Common myeloid progenitor, CD34-positive (primary cell): ENCODE measurements around the gene PIP5K1B.
A peak's percentile ranks its signal among the peaks of the same experiment; 100 is the strongest.

Source experiments
- CTCF ChIA-PET: fragments of 350-600 bp; sonication (Branson Sonifier 250); formaldehyde crosslinking; loops from one replicate; lab custom pipeline; 2021; ENCODE audit warnings: antibody characterized with exemption; lab: Charles Lee
- POLR2A ChIA-PET: fragments of 350-600 bp; sonication (Branson Sonifier 250); formaldehyde crosslinking; loops from one replicate; lab custom pipeline; 2021; ENCODE audit warnings: antibody characterized with exemption; lab: Charles Lee
- DNase-seq, 3 donors: peaks; one replicate each; pipeline versions ENCODE4 v3.0.0 to v3.0.0-alpha.2; 2013
- H3K27ac ChIP-seq, 2 experiments: 1 replicate in 1 of 2; 2 replicates in 1 of 2; pipeline ENCODE4 v1.7.0; 2013; ENCODE audit warnings: inconsistent platforms in 2 of 2, low read length in 2 of 2, mild to moderate bottlenecking in 2 of 2, low read depth in 1 of 2, moderate library complexity in 1 of 2; ENCODE audit not compliant: severe bottlenecking in 2 of 2, insufficient read depth in 1 of 2, poor library complexity in 1 of 2
- H3K27me3 ChIP-seq, 5 experiments: replicated peaks in 2 of 5; 1 replicate in 3 of 5; 2 replicates in 2 of 5; pipeline versions ENCODE4 v1.6.1 to v1.7.0; 2013; ENCODE audit warnings: low read length in 4 of 5, mild to moderate bottlenecking in 2 of 5, moderate library complexity in 2 of 5, inconsistent platforms in 1 of 5; ENCODE audit not compliant: insufficient read depth in 5 of 5, control insufficient read depth in 4 of 5
- H3K36me3 ChIP-seq, 4 experiments: 1 replicate in 2 of 4; 2 replicates in 2 of 4; pipeline versions ENCODE4 v1.6.1 to v1.7.0; 2013; ENCODE audit warnings: low read length in 3 of 4, control low read depth in 1 of 4, mild to moderate bottlenecking in 1 of 4; ENCODE audit not compliant: control insufficient read depth in 4 of 4, insufficient read depth in 4 of 4
- H3K4me1 ChIP-seq, 4 experiments: 1 replicate in 3 of 4; 2 replicates in 1 of 4; pipeline versions ENCODE4 v1.6.1 to v1.7.1; 2013; ENCODE audit warnings: low read length in 3 of 4, mild to moderate bottlenecking in 3 of 4, control low read depth in 1 of 4, inconsistent platforms in 1 of 4, moderate library complexity in 1 of 4; ENCODE audit not compliant: control insufficient read depth in 4 of 4, insufficient read depth in 4 of 4; ENCODE audit errors: control extremely low read depth in 1 of 4
- H3K4me3 ChIP-seq, 7 experiments: 1 replicate in 4 of 7; 2 replicates in 3 of 7; pipeline versions ENCODE4 v1.5.1 to v1.7.0; 2013; ENCODE audit warnings: mild to moderate bottlenecking in 7 of 7, low read length in 6 of 7, moderate library complexity in 6 of 7, inconsistent platforms in 2 of 7, low read depth in 2 of 7, control low read depth in 1 of 7; ENCODE audit not compliant: insufficient read depth in 4 of 7, control insufficient read depth in 1 of 7; ENCODE audit errors: extremely low read depth in 1 of 7
- H3K9me3 ChIP-seq, 5 experiments: 1 replicate in 4 of 5; 2 replicates in 1 of 5; pipeline versions ENCODE4 v1.6.1 to v1.7.1; 2013; ENCODE audit warnings: low read length in 4 of 5, mild to moderate bottlenecking in 2 of 5, inconsistent platforms in 1 of 5, low read depth in 1 of 5, moderate library complexity in 1 of 5; ENCODE audit not compliant: control insufficient read depth in 4 of 5, insufficient read depth in 2 of 5; ENCODE audit errors: control extremely low read depth in 1 of 5
- whole genome bisulfite sequencing: methylation state at CpG from one replicate; pipeline ENCODE4 v1.1.5; 2013; ENCODE audit not compliant: insufficient coverage; 5-methylcytosine and 5-hydroxymethylcytosine counted together

Gene PIP5K1B

GRCh38 chr9:68780380-68780712 is 75.3 kb downstream of the PIP5K1B start:
- POLR2A ChIA-PET, result interaction anchor here (1.4 kb wide), 1 partner anchor 75 kb away, joined by 3 read pairs; the partner anchor contains the start of gene PIP5K1B
- no peaks in the 10 kb centered on the region for H3K27me3 ChIP-seq
- DNase-seq, result no peak
- CTCF ChIA-PET, result interaction anchor here (0.7 to 1.6 kb wide), 7 partner anchors 9 to 169 kb away, joined by 3 to 5 read pairs (median 3); no protein-coding TSS in a partner anchor
- peaks cover 24 to 40% (median 32%) of the 10 kb centered on the region in 4 experiments for H3K4me1 ChIP-seq
- peaks cover 0 to 8% (median 0%) of the 10 kb centered on the region in 4 experiments for H3K36me3 ChIP-seq
- no peaks in the 10 kb centered on the region for H3K9me3 ChIP-seq
- peak overlapping the region; percentile 82 to 94 for H3K27ac ChIP-seq
- peak overlapping the region; percentile 69 to 96 (median 90) for H3K4me3 ChIP-seq
- WGBS, result 2% methylated on average over 18 of the region's 19 CpGs

DNA sequence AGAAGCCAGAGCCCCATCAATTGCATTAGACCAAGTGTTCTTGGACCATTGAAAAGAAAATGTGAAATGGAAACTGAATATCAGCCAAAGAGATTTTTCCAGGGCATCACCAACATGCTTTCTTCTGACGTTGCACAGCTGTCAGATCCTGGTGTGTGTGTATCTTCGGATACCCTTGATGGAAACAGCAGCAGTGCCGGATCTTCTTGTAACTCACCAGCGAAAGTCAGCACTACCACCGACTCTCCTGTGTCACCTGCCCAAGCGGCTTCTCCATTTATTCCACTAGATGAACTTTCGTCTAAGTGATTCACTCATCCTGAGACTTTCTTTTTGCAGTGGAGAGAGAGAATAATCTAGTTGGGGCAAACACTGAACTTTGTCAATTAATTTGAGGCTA is 75.7 kb downstream of the PIP5K1B start:
- CTCF ChIA-PET, result interaction anchor here (0.8 to 1.6 kb wide), 3 partner anchors 9 to 222 kb away, joined by 3 to 6 read pairs (median 4); no protein-coding TSS in a partner anchor
- Histone ChIP-seq H3K27ac (peak overlapping the region; percentile 82 to 94), H3K36me3 (peaks cover 0 to 8% (median 0%) of the 10 kb centered on the region in 4 experiments), H3K9me3 (no peaks in the 10 kb centered on the region), H3K4me1 (peaks cover 24 to 40% (median 32%) of the 10 kb centered on the region in 4 experiments), H3K4me3 (peak overlapping the region; percentile 69 to 96 (median 90)), H3K27me3 (no peaks in the 10 kb centered on the region)
- POLR2A ChIA-PET, result no interaction called here
- WGBS, result 21% methylated on average over 2 of the region's 7 CpGs
- peak in 2 of 3 donors; percentile 29 to 38 for DNase-seq

GRCh38 chr9:68781928-68782327 is 76.9 kb downstream of the PIP5K1B start:
- Histone ChIP-seq H3K36me3 (peaks cover 0 to 11% (median 2%) of the 10 kb centered on the region in 4 experiments), H3K4me1 (peaks cover 24 to 40% (median 32%) of the 10 kb centered on the region in 4 experiments), H3K9me3 (no peaks in the 10 kb centered on the region), H3K27me3 (no peaks in the 10 kb centered on the region), H3K27ac (no peak overlapping the region), H3K4me3 (peak overlapping the region in 4 of 7 experiments; percentile 4 to 73 (median 18))
- ChIA-PET CTCF (interaction anchor here (0.7 to 1.9 kb wide), 6 partner anchors 8 to 185 kb away, joined by 3 to 6 read pairs (median 4); no protein-coding TSS in a partner anchor), POLR2A (no interaction called here)
- DNase-seq, result peak in 2 of 3 donors; percentile 58 to 65

GRCh38 chr9:68782546-68782945 is 77.5 kb downstream of the PIP5K1B start:
- no peak for DNase-seq
- Histone ChIP-seq H3K9me3 (no peaks in the 10 kb centered on the region), H3K36me3 (peaks cover 0 to 11% (median 2%) of the 10 kb centered on the region in 4 experiments), H3K4me1 (peaks cover 24 to 40% (median 32%) of the 10 kb centered on the region in 4 experiments), H3K27ac (no peak overlapping the region), H3K27me3 (no peaks in the 10 kb centered on the region), H3K4me3 (peak overlapping the region in 1 of 7 experiments; percentile 73)
- WGBS, result 100% methylated on average over 2 of the region's 3 CpGs
- CTCF ChIA-PET, result interaction anchor here (0.6 to 1.9 kb wide), 9 partner anchors 11 to 217 kb away, joined by 3 to 5 read pairs (median 3); no protein-coding TSS in a partner anchor
- POLR2A ChIA-PET, result no interaction called here

GRCh38 chr9:68785965-68786364 is 80.9 kb downstream of the PIP5K1B start:
- Histone ChIP-seq H3K4me3 (no peak overlapping the region), H3K27me3 (no peaks in the 10 kb centered on the region), H3K36me3 (peaks cover 2 to 11% (median 6%) of the 10 kb centered on the region in 4 experiments), H3K4me1 (peaks cover 15 to 23% (median 20%) of the 10 kb centered on the region in 4 experiments), H3K9me3 (no peaks in the 10 kb centered on the region), H3K27ac (no peak overlapping the region)
- no peak for DNase-seq
- 57% methylated on average over 1 of the region's 2 CpGs for WGBS
- CTCF ChIA-PET, result no interaction called here
- POLR2A ChIA-PET, result no interaction called here

GRCh38 chr9:68791169-68791568 is 86.1 kb downstream of the PIP5K1B start:
- Histone ChIP-seq H3K36me3 (peaks cover 2 to 6% (median 4%) of the 10 kb centered on the region in 4 experiments), H3K27ac (no peak overlapping the region), H3K4me1 (peaks cover 0 to 7% (median 2%) of the 10 kb centered on the region in 4 experiments), H3K4me3 (no peak overlapping the region), H3K9me3 (no peaks in the 10 kb centered on the region), H3K27me3 (no peaks in the 10 kb centered on the region)
- POLR2A ChIA-PET, result no interaction called here
- CTCF ChIA-PET, result no interaction called here
- no peak for DNase-seq
- 97% methylated on average over 3 of the region's 3 CpGs for WGBS

GRCh38 chr9:68793605-68794343 is 88.7 kb downstream of the PIP5K1B start:
- peak in 2 of 3 donors; percentile 56 to 69 for DNase-seq
- H3K27me3 ChIP-seq, result no peaks in the 10 kb centered on the region
- no peak overlapping the region for H3K27ac ChIP-seq
- H3K36me3 ChIP-seq, result peaks cover 0 to 5% (median 2%) of the 10 kb centered on the region in 4 experiments
- ChIA-PET POLR2A (no interaction called here), CTCF (interaction anchor here (0.7 to 1.5 kb wide), 2 partner anchors 12 to 13 kb away, joined by 3 to 6 read pairs; no protein-coding TSS in a partner anchor)
- WGBS, result 100% methylated on average over 4 of the region's 6 CpGs
- peaks cover 0 to 11% (median 5%) of the 10 kb centered on the region in 4 experiments for H3K4me1 ChIP-seq
- H3K4me3 ChIP-seq, result no peak overlapping the region
- no peaks in the 10 kb centered on the region for H3K9me3 ChIP-seq
